Lower leg skin (tissue), 3 donors: ENCODE data around the gene TBC1D8.

Experiments
- POLR2A ChIP-seq, 2 donors: fragments of 450-650 bp; IDR thresholded peaks; one replicate each; pipeline ENCODE4 v1.6.1; 2016 to 2017; ENCODE audit warnings: antibody characterized with exemption in 2 of 2, mild to moderate bottlenecking in 1 of 2, moderate library complexity in 1 of 2
- TF ChIP-seq, protein P1 (sequence below), 3 donors: fragments of 450-650 bp; IDR thresholded peaks; one replicate each; pipeline ENCODE4 v1.5.1; 2016; ENCODE audit warnings: antibody characterized with exemption in 3 of 3, mild to moderate bottlenecking in 3 of 3, moderate library complexity in 2 of 3

- TF ChIP-seq POLR2A (IDR thresholded peaks at IDR 0.05), result no peak
- TF ChIP-seq, protein P1, sequence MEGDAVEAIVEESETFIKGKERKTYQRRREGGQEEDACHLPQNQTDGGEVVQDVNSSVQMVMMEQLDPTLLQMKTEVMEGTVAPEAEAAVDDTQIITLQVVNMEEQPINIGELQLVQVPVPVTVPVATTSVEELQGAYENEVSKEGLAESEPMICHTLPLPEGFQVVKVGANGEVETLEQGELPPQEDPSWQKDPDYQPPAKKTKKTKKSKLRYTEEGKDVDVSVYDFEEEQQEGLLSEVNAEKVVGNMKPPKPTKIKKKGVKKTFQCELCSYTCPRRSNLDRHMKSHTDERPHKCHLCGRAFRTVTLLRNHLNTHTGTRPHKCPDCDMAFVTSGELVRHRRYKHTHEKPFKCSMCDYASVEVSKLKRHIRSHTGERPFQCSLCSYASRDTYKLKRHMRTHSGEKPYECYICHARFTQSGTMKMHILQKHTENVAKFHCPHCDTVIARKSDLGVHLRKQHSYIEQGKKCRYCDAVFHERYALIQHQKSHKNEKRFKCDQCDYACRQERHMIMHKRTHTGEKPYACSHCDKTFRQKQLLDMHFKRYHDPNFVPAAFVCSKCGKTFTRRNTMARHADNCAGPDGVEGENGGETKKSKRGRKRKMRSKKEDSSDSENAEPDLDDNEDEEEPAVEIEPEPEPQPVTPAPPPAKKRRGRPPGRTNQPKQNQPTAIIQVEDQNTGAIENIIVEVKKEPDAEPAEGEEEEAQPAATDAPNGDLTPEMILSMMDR (IDR thresholded peaks at IDR 0.05), result no peak
These were observed 127.7 kb downstream of the TBC1D8 start for GRCh38 chr2:101023327-101024107.
